ENCODE measurements around the gene EGFL7. TPM values are rescaled to one million over a fixed set of nuclear protein-coding genes. Genes with fewer than 3 reads are reported as not detected.
A peak's percentile ranks its signal among the peaks of the same experiment; 100 is the strongest.

Gene EGFL7
- total RNA-seq, 1 donor from 2014 or later: 35.0 TPM

- no peak for DNase-seq (ENCODE audit: low read depth)
- no peak overlapping the region for H3K4me3 ChIP-seq (ENCODE audit: low read depth, low read length)
- TF ChIP-seq CTCF (conservative IDR thresholded peaks at IDR 0.05; ENCODE audit: low read depth, low read length): no peak
These were observed 7.2 kb downstream of the EGFL7 start for GRCh38 chr9:136669791-136670464.

DNA sequence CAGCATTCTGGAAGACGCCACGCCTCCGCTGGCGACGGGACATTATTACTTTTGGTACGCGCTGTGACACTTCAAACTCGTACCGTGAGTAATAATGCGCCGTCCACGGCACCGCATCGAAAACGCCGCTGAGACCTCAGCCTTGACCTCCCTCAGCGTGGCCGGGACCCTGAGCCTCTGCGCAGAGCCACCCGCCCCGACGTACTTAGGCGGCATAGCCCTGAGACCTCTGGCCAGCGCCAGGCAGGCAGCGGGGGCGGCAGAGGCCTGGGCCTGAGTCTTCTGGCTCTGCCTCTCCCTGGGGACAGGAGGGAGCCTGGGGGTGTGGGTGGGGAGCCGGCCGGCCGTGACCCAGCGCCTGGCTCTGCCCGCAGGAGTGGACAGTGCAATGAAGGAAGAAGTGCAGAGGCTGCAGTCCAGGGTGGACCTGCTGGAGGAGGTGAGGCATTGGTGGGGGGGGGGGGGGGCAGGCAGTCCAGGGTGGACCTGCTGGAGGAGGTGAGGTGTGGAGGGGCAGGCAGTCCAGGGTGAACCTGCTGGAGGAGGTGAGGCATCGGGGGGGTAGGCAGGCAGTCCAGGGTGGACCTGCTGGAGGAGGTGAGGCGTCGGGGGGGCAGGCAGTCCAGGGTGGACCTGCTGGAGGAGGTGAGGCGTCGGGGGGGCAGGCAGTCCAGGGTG, 8.0 kb downstream of the EGFL7 start:
- no peak overlapping the region for H3K4me3 ChIP-seq (ENCODE audit: low read depth, low read length)
- DNase-seq (ENCODE audit: low read depth): no peak
- no peak for TF ChIP-seq CTCF (conservative IDR thresholded peaks at IDR 0.05; ENCODE audit: low read depth, low read length)

DNA sequence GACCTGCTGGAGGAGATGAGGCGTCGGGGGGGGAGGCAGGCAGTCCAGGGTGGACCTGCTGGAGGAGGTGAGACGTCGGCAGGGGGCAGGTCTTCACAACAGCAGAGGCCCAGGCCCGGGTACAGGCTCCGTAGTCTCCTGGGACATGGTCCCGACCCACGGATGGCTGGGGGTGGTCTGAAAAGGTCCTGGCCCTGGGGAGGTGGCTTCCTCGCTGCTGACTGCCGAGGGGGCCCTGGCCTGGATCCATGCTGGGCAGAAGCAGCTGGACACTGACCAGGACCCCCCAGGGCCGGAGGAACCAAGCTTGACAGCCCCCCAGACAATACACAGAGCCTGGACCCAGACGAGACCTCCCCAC, 8.5 kb downstream of the EGFL7 start:
- no peak overlapping the region for H3K4me3 ChIP-seq (ENCODE audit: low read depth, low read length)
- no peak for TF ChIP-seq CTCF (conservative IDR thresholded peaks at IDR 0.05; ENCODE audit: low read depth, low read length)
- no peak for DNase-seq (ENCODE audit: low read depth)

DNA sequence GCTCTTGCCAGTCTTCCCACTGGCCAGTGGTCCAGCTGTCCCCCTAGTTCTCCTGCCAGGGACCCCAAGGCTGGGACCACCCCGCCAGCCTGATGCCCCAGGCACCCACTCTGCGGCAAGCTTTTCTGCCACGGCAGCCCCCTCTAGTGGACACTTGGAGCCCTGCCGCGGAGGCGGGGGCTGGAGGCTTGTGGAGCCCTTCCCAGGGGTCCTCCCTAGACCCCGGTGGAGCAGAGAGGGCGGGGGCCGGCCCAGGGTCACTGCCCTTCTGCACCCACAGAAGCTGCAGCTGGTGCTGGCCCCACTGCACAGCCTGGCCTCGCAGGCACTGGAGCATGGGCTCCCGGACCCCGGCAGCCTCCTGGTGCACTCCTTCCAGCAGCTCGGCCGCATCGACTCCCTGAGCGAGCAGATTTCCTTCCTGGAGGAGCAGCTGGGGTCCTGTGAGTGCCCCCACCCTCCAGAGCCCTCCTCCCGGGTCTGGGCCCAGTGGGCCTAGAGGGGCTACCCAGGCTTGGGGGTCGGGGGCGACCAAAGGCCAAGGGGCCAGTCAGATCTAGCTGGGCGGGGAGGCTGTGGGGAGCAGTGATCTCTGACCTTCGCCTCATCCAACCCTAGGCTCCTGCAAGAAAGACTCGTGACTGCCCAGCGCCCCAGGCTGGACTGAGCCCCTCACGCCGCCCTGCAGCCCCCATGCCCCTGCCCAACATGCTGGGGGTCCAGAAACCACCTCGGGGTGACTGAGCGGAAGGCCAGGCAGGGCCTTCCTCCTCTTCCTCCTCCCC, 9.1 kb downstream of the EGFL7 start:
- TF ChIP-seq CTCF (conservative IDR thresholded peaks at IDR 0.05; ENCODE audit: low read depth, low read length): peak; percentile 84
- no peak overlapping the region for H3K4me3 ChIP-seq (ENCODE audit: low read depth, low read length)
- DNase-seq (ENCODE audit: low read depth): no peak

GRCh38 chr9:136672431-136673087, 9.8 kb downstream of the EGFL7 start:
- TF ChIP-seq CTCF (conservative IDR thresholded peaks at IDR 0.05; ENCODE audit: low read depth, low read length): no peak
- no peak overlapping the region for H3K4me3 ChIP-seq (ENCODE audit: low read depth, low read length)
- no peak for DNase-seq (ENCODE audit: low read depth)

DNA sequence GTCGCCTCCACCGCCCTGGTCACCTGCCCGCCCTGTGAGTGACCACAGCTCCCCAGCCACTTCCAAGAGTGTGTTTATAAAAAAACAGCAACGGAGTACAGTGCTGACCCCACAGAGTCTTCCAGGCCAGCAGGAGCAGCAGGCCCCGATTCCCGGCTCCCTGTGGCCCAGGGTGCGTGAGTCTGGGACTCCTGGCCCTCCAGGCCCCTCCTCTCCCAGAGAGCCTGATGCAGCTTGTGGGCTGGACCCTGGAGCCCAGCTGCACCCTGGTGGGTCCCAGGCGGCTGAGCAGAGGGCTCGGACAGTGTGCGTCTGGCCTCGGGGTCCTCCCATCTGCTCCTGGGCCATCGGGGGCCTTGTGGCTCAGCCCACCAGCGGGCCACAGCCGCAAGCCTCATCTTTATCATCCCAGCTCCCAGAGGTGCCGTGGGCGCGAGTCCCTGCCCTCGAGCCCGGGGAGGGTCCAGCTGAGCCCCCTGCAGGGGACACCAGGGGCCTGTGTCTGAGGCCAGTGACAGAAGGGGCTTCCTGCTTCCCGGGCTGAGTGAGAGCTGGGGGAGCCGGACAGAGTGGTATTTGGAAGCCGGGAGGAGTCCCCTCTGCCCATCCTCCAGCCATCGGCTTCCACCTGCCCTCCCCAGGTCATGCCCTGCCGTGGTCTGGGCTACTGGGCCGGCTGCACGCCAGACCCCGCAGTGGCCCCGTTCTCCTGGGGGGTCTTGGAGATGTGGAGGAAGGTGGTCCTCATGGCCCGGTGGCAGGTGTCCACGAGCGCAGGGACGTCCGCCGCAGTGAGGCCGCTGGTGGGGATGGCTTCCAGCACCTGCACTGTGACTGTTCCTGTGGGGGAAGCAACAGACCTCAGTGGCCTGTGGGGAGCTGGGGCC, 10.6 kb downstream of the EGFL7 start:
- H3K4me3 ChIP-seq (ENCODE audit: low read depth, low read length): no peak overlapping the region
- TF ChIP-seq CTCF (conservative IDR thresholded peaks at IDR 0.05; ENCODE audit: low read depth, low read length): no peak
- no peak for DNase-seq (ENCODE audit: low read depth)
